ENCODE data around the gene MYRIP. TPM values are rescaled to one million over a fixed set of nuclear protein-coding genes. Genes with fewer than 3 reads are reported as not detected.

MYRIP gene
- total and polyA plus RNA-seq, 12 donors = 0.45 to 2.7 (median 1.3) TPM

DNA sequence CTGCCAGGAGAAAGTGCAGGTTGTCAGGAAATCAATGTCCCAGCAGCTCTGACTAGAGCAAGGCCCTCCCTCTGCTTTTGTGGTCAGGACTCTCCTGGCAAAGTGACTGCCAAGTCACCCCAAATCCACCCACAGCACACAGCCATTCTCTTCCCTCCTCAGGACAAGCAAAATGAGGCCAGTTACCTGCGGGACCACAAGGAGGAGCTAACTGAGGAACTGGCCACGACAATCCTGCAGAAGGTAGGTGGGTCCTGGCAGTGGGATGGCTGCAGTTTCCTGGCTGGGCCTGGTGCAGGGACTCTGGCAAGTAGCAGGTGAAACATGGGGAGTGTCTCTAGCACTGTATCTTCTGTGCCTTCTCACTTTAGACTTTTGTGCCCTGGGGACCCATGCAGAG, 357.6 kb downstream of the MYRIP start:
- Histone ChIP-seq H3K27me3 (no peaks in the 10 kb centered on the region), H3K4me1 (no peaks in the 10 kb centered on the region), H3K36me3 (no peaks in the 10 kb centered on the region), H3K27ac (no peak overlapping the region), H3K9me3 (no peaks in the 10 kb centered on the region), H3K4me3 (no peak overlapping the region)
- TF ChIP-seq CTCF (IDR thresholded peaks at IDR 0.05) = no peak
- intact Hi-C loops (cut with DNase I) = no loop called here
- DNase-seq (no peak), ATAC-seq (no peak)
- WGBS, 2 donors = 53 to 72% methylated on average over 2 of the region's 2 CpGs

GRCh38 chr3:40167958-40168357, 358.5 kb downstream of the MYRIP start:
- Histone ChIP-seq H3K27ac (no peak overlapping the region), H3K4me3 (no peak overlapping the region), H3K9me3 (no peaks in the 10 kb centered on the region), H3K27me3 (no peaks in the 10 kb centered on the region), H3K4me1 (peaks cover 0 to 6% (median 2%) of the 10 kb centered on the region in 9 donors), H3K36me3 (no peaks in the 10 kb centered on the region)
- 93 to 98% methylated on average over 1 of the region's 1 CpG for WGBS, 2 donors
- no peak for ATAC-seq
- intact Hi-C loops (cut with DNase I) = no loop called here
- TF ChIP-seq CTCF (IDR thresholded peaks at IDR 0.05) = no peak
- no peak for DNase-seq

DNA sequence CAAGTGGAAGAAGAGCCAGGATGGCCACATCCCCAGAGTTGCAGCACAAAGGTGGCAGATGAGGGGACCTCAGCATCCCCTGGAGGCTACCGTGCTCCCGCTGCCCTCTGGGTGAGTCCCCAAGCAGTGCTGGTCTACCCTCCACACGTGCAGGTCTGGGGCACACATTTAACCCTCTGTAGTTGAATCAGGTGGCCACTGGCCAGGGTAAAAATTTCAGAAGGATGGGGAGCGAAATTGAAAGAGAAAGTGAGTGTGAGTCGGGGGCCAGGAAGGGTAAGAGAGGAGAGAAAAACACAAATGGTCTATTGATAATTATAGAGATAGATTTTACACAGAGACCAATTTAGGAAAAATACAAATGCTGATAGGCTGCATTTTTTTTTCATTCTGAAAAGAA, 360.6 kb downstream of the MYRIP start:
- no peak for TF ChIP-seq CTCF (IDR thresholded peaks at IDR 0.05)
- peaks cover 0 to 17% (median 7%) of the 10 kb centered on the region in 9 donors for H3K4me1 ChIP-seq
- ATAC-seq = no peak
- H3K4me3 ChIP-seq = no peak overlapping the region
- DNase-seq = no peak
- 82 to 86% methylated on average over 5 of the region's 5 CpGs for WGBS, 2 donors
- no peaks in the 10 kb centered on the region for H3K27me3 ChIP-seq
- no peaks in the 10 kb centered on the region for H3K9me3 ChIP-seq
- no peaks in the 10 kb centered on the region for H3K36me3 ChIP-seq
- no peak overlapping the region for H3K27ac ChIP-seq
- intact Hi-C loops (cut with DNase I) = loop anchor here in 3 of 10 donors (10.0 kb wide), 2 partner anchors 355 to 625 kb away; no protein-coding TSS in a partner anchor

DNA sequence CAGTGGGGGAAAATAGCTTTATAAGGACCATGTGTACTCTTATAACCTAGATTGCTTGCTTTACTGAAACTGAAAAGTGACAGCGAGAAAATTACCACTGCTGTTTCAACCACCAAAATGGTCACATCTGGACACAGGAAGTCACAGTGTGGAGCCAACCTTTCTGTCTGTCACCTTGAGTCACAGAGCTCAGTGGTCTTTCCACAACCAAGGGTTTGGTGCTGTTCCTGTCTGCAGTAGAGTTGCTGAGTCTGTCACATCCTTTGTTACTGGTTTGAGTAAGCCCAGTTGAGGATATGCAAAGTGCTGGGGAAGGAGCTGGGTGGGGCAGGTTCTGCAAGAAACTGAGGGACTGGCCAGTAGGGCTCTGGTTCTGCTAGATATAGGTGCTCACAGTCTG, 361.0 kb downstream of the MYRIP start:
- Histone ChIP-seq H3K4me1 (peaks cover 0 to 17% (median 7%) of the 10 kb centered on the region in 9 donors), H3K9me3 (no peaks in the 10 kb centered on the region), H3K36me3 (no peaks in the 10 kb centered on the region), H3K27ac (no peak overlapping the region), H3K27me3 (no peaks in the 10 kb centered on the region), H3K4me3 (no peak overlapping the region)
- WGBS, 2 donors = 96 to 100% methylated on average over 1 of the region's 1 CpG
- DNase-seq (no peak), ATAC-seq (peak in 1 of 8 donors; percentile 29)
- intact Hi-C loops (cut with DNase I) = loop anchor here in 3 of 10 donors (10.0 kb wide), 2 partner anchors 356 to 626 kb away; no protein-coding TSS in a partner anchor
- no peak for TF ChIP-seq CTCF (IDR thresholded peaks at IDR 0.05)

Measured in heart right ventricle (tissue), 16 donors.